HEK293 (cell line): Measurements from ENCODE around the gene FAM174A.
A peak's percentile ranks its signal among the peaks of the same experiment; 100 is the strongest.

Experiments used
- HOXA7 ChIP-seq: sonication (generic); formaldehyde crosslinking; IDR thresholded peaks from 2 replicates; pipeline ENCODE4 v1.8.1; 2022; ENCODE audit warnings: missing genetic modification reagents, borderline replicate concordance
- HOXD13 ChIP-seq: sonication (generic); formaldehyde crosslinking; IDR thresholded peaks from 2 replicates; pipeline ENCODE4 v1.8.0; 2022; ENCODE audit warnings: missing genetic modification reagents, borderline replicate concordance
- IKZF3 ChIP-seq: fragments of 450-650 bp; IDR thresholded peaks from 2 replicates; pipeline ENCODE4 v1.5.0; 2018; ENCODE audit warnings: missing biosample characterization, mild to moderate bottlenecking, missing genetic modification characterization, moderate library complexity
- MZF1 ChIP-seq: fragments of 450-650 bp; formaldehyde crosslinking; IDR thresholded peaks from 2 replicates; pipeline ENCODE4 v1.5.1; 2017; ENCODE audit warnings: missing biosample characterization, missing genetic modification characterization, borderline replicate concordance
- OSR2 ChIP-seq: fragments of 450-650 bp; formaldehyde crosslinking; IDR thresholded peaks from 2 replicates; pipeline ENCODE4 v1.5.1; 2016; ENCODE audit warnings: missing biosample characterization, missing genetic modification characterization
- PRDM1 ChIP-seq: fragments of 450-650 bp; formaldehyde crosslinking; IDR thresholded peaks from 2 replicates; pipeline ENCODE4; 2016; ENCODE audit warnings: missing biosample characterization, missing genetic modification characterization
- SCRT2 ChIP-seq: fragments of 450-650 bp; formaldehyde crosslinking; IDR thresholded peaks from 2 replicates; pipeline ENCODE4 v1.5.1; 2016; ENCODE audit warnings: missing biosample characterization, missing genetic modification characterization
- TRIM28 ChIP-seq: IDR thresholded peaks from 2 replicates; pipeline ENCODE4 v1.6.1; 2011; ENCODE audit warnings: low read length, control low read depth, borderline replicate concordance
- ZBTB17 ChIP-seq: fragments of 450-650 bp; formaldehyde crosslinking; IDR thresholded peaks from 2 replicates; pipeline ENCODE4 v1.5.1; 2016; ENCODE audit warnings: missing biosample characterization, missing genetic modification characterization
- ZBTB20 ChIP-seq: fragments of 450-650 bp; formaldehyde crosslinking; IDR thresholded peaks from 2 replicates; pipeline ENCODE4 v1.5.1; 2016; ENCODE audit warnings: missing biosample characterization, missing genetic modification characterization
- ZFP69B ChIP-seq: fragments of 450-650 bp; formaldehyde crosslinking; IDR thresholded peaks from 2 replicates; pipeline ENCODE4 v1.5.1; 2016; ENCODE audit warnings: missing biosample characterization, missing genetic modification characterization
- ZNF132 ChIP-seq: fragments of 450-650 bp; formaldehyde crosslinking; IDR thresholded peaks from 2 replicates; pipeline ENCODE4 v1.5.1; 2017; ENCODE audit warnings: missing biosample characterization, missing genetic modification characterization, borderline replicate concordance
- ZNF146 ChIP-seq: fragments of 450-650 bp; formaldehyde crosslinking; IDR thresholded peaks from 2 replicates; pipeline ENCODE4 v1.5.1; 2016; ENCODE audit warnings: missing biosample characterization, missing genetic modification characterization
- ZNF2 ChIP-seq: fragments of 450-650 bp; formaldehyde crosslinking; IDR thresholded peaks from 2 replicates; pipeline ENCODE4 v1.5.1; 2016; ENCODE audit warnings: missing biosample characterization, missing genetic modification characterization
- ZNF214 ChIP-seq: fragments of 450-650 bp; formaldehyde crosslinking; IDR thresholded peaks from 2 replicates; pipeline ENCODE4 v1.5.1; 2017; ENCODE audit warnings: missing biosample characterization, mild to moderate bottlenecking, missing genetic modification characterization, borderline replicate concordance
- ZNF266 ChIP-seq: fragments of 450-650 bp; formaldehyde crosslinking; IDR thresholded peaks from 2 replicates; pipeline ENCODE4 v1.5.1; 2016; ENCODE audit warnings: missing biosample characterization, missing genetic modification characterization, low read depth
- ZNF335 ChIP-seq: fragments of 450-650 bp; formaldehyde crosslinking; conservative IDR thresholded peaks from 2 replicates; pipeline ENCODE4 v1.5.1; 2016; ENCODE audit warnings: missing biosample characterization, missing genetic modification characterization
- ZNF433 ChIP-seq: fragments of 450-650 bp; formaldehyde crosslinking; IDR thresholded peaks from 2 replicates; pipeline ENCODE4 v1.5.1; 2016; ENCODE audit warnings: missing biosample characterization, missing genetic modification characterization, low read depth
- ZNF510 ChIP-seq: fragments of 450-650 bp; formaldehyde crosslinking; IDR thresholded peaks from 2 replicates; pipeline ENCODE4 v1.5.1; 2018; ENCODE audit warnings: mild to moderate bottlenecking, missing genetic modification characterization, missing biosample characterization; ENCODE audit not compliant: insufficient replicate concordance
- ZNF585B ChIP-seq: fragments of 450-650 bp; formaldehyde crosslinking; IDR thresholded peaks from 2 replicates; pipeline ENCODE4 v1.5.1; 2016; ENCODE audit warnings: missing biosample characterization, missing genetic modification characterization
- ZNF670 ChIP-seq: fragments of 450-650 bp; formaldehyde crosslinking; IDR thresholded peaks from 2 replicates; pipeline ENCODE4 v1.5.1; 2016; ENCODE audit warnings: missing biosample characterization, missing genetic modification characterization, low read depth
- ZNF837 ChIP-seq: fragments of 450-650 bp; formaldehyde crosslinking; IDR thresholded peaks from 2 replicates; pipeline ENCODE4 v1.5.1; 2016; ENCODE audit warnings: missing biosample characterization, missing genetic modification characterization
- ZSCAN30 ChIP-seq: fragments of 450-650 bp; IDR thresholded peaks from 2 replicates; pipeline ENCODE4 v1.5.1; 2018; ENCODE audit warnings: missing biosample characterization, mild to moderate bottlenecking, missing genetic modification characterization, moderate library complexity
- ZXDB ChIP-seq: fragments of 450-650 bp; formaldehyde crosslinking; IDR thresholded peaks from 2 replicates; pipeline ENCODE4 v1.5.1; 2016; ENCODE audit warnings: missing biosample characterization, missing genetic modification characterization
- TF ChIP-seq, protein P1 (sequence below): fragments of 450-650 bp; formaldehyde crosslinking; IDR thresholded peaks from 2 replicates; pipeline ENCODE4 v1.5.0; 2017; ENCODE audit warnings: missing biosample characterization, missing genetic modification characterization, borderline replicate concordance
- TF ChIP-seq, protein P2 (sequence below): fragments of 450-650 bp; formaldehyde crosslinking; IDR thresholded peaks from 2 replicates; pipeline ENCODE4 v1.5.1; 2016; ENCODE audit warnings: missing biosample characterization, missing genetic modification characterization
- TF ChIP-seq, protein P3 (sequence below): fragments of 450-650 bp; formaldehyde crosslinking; IDR thresholded peaks from 2 replicates; pipeline ENCODE4 v1.5.1; 2016; ENCODE audit warnings: missing biosample characterization, missing genetic modification characterization, borderline replicate concordance

FAM174A gene

DNA sequence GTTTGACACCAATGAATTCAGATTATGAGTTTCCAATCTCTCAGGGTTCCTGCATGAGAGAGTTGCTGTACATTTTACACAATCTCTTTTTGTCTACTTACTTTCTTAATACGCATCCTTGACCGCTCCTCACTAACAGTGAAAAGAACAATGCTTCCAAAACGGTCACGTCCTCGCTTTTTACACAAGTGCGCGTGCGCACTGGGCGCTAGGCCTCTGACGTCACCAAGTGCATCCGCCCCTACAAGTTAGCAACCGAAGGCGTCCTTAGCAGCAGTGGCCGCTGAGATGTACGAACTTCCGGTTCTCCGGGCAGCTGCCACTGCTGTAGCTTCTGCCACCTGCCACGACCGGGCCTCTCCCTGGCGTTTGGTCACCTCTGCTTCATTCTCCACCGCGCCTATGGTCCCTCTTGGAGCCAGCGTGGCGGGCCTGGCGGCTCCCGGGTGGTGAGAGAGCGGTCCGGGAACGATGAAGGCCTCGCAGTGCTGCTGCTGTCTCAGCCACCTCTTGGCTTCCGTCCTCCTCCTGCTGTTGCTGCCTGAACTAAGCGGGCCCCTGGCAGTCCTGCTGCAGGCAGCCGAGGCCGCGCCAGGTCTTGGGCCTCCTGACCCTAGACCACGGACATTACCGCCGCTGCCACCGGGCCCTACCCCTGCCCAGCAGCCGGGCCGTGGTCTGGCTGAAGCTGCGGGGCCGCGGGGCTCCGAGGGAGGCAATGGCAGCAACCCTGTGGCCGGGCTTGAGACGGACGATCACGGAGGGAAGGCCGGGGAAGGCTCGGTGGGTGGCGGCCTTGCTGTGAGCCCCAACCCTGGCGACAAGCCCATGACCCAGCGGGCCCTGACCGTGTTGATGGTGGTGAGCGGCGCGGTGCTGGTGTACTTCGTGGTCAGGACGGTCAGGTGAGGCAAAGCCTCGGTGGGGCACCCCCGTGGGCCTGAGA, at the start of gene FAM174A (continued):
- TF ChIP-seq, protein P1, sequence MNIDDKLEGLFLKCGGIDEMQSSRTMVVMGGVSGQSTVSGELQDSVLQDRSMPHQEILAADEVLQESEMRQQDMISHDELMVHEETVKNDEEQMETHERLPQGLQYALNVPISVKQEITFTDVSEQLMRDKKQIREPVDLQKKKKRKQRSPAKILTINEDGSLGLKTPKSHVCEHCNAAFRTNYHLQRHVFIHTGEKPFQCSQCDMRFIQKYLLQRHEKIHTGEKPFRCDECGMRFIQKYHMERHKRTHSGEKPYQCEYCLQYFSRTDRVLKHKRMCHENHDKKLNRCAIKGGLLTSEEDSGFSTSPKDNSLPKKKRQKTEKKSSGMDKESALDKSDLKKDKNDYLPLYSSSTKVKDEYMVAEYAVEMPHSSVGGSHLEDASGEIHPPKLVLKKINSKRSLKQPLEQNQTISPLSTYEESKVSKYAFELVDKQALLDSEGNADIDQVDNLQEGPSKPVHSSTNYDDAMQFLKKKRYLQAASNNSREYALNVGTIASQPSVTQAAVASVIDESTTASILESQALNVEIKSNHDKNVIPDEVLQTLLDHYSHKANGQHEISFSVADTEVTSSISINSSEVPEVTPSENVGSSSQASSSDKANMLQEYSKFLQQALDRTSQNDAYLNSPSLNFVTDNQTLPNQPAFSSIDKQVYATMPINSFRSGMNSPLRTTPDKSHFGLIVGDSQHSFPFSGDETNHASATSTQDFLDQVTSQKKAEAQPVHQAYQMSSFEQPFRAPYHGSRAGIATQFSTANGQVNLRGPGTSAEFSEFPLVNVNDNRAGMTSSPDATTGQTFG (tag by site-specific recombination): no peak
- peak; percentile 94 for TF ChIP-seq HOXD13 (CRISPR knock-in tag)
- peak; percentile 58; the same call in 1 of the 2 replicates for TF ChIP-seq ZBTB20
- TF ChIP-seq TRIM28: peak; percentile 75; the same call in 1 of the 2 replicates
- no peak; the same call in 1 of the 2 replicates for TF ChIP-seq ZNF585B (tag by site-specific recombination)
- 0 out of 2 replicates have a peak, but pooled peaks have one; percentile 36 for TF ChIP-seq HOXA7 (CRISPR knock-in tag)
- TF ChIP-seq ZXDB (tag by site-specific recombination): 0 out of 2 replicates have a peak, but pooled peaks have one; percentile 64
- TF ChIP-seq ZNF146 (tag by site-specific recombination): no peak
- TF ChIP-seq IKZF3 (tag by site-specific recombination): no peak
- TF ChIP-seq SCRT2 (tag by site-specific recombination): peak; percentile 60
- TF ChIP-seq, protein P2, sequence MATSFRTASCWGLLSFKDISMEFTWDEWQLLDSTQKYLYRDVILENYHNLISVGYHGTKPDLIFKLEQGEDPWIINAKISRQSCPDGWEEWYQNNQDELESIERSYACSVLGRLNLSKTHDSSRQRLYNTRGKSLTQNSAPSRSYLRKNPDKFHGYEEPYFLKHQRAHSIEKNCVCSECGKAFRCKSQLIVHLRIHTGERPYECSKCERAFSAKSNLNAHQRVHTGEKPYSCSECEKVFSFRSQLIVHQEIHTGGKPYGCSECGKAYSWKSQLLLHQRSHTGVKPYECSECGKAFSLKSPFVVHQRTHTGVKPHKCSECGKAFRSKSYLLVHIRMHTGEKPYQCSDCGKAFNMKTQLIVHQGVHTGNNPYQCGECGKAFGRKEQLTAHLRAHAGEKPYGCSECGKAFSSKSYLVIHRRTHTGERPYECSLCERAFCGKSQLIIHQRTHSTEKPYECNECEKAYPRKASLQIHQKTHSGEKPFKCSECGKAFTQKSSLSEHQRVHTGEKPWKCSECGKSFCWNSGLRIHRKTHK (tag by site-specific recombination): no peak
- TF ChIP-seq, protein P3, sequence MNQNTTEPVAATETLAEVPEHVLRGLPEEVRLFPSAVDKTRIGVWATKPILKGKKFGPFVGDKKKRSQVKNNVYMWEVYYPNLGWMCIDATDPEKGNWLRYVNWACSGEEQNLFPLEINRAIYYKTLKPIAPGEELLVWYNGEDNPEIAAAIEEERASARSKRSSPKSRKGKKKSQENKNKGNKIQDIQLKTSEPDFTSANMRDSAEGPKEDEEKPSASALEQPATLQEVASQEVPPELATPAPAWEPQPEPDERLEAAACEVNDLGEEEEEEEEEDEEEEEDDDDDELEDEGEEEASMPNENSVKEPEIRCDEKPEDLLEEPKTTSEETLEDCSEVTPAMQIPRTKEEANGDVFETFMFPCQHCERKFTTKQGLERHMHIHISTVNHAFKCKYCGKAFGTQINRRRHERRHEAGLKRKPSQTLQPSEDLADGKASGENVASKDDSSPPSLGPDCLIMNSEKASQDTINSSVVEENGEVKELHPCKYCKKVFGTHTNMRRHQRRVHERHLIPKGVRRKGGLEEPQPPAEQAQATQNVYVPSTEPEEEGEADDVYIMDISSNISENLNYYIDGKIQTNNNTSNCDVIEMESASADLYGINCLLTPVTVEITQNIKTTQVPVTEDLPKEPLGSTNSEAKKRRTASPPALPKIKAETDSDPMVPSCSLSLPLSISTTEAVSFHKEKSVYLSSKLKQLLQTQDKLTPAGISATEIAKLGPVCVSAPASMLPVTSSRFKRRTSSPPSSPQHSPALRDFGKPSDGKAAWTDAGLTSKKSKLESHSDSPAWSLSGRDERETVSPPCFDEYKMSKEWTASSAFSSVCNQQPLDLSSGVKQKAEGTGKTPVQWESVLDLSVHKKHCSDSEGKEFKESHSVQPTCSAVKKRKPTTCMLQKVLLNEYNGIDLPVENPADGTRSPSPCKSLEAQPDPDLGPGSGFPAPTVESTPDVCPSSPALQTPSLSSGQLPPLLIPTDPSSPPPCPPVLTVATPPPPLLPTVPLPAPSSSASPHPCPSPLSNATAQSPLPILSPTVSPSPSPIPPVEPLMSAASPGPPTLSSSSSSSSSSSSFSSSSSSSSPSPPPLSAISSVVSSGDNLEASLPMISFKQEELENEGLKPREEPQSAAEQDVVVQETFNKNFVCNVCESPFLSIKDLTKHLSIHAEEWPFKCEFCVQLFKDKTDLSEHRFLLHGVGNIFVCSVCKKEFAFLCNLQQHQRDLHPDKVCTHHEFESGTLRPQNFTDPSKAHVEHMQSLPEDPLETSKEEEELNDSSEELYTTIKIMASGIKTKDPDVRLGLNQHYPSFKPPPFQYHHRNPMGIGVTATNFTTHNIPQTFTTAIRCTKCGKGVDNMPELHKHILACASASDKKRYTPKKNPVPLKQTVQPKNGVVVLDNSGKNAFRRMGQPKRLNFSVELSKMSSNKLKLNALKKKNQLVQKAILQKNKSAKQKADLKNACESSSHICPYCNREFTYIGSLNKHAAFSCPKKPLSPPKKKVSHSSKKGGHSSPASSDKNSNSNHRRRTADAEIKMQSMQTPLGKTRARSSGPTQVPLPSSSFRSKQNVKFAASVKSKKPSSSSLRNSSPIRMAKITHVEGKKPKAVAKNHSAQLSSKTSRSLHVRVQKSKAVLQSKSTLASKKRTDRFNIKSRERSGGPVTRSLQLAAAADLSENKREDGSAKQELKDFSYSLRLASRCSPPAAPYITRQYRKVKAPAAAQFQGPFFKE (tag by site-specific recombination): no peak
- TF ChIP-seq ZNF132: no peak
- TF ChIP-seq MZF1: no peak
- peak; percentile 89 for TF ChIP-seq ZNF335
- TF ChIP-seq ZNF2 (tag by site-specific recombination): peak; percentile 29; the same call in 1 of the 2 replicates
- TF ChIP-seq ZNF510 (tag by site-specific recombination): no peak
- no peak for TF ChIP-seq ZNF670 (tag by site-specific recombination)
- TF ChIP-seq ZSCAN30 (tag by site-specific recombination): 0 out of 2 replicates have a peak, but pooled peaks have one; percentile 33
- TF ChIP-seq ZNF837: no peak
- peak; percentile 44; the same call in 1 of the 2 replicates for TF ChIP-seq ZBTB17
- no peak for TF ChIP-seq ZNF266 (tag by site-specific recombination)
- peak; percentile 81 for TF ChIP-seq OSR2 (tag by site-specific recombination)
- no peak; the same call in 1 of the 2 replicates for TF ChIP-seq ZFP69B (tag by site-specific recombination)
- TF ChIP-seq PRDM1 (tag by site-specific recombination): peak; percentile 78
- no peak for TF ChIP-seq ZNF433 (tag by site-specific recombination)
- no peak for TF ChIP-seq ZNF214
